ENCODE data around the gene ABLIM3.
A peak's percentile ranks its signal among the peaks of the same experiment; 100 is the strongest.
"Not testable (repeated sequence)": the region's sequence is repeated elsewhere in the genome, so short reads cannot be mapped to it uniquely, and the experiment has no call there.

Gene ABLIM3

GRCh38 chr5:149262315-149262714 lies 121.0 kb downstream of the ABLIM3 start:
- DNase-seq, result no peak

- DNase-seq, result peak; percentile 22
Measured at GRCh38 chr5:149264439-149265067, 123.3 kb downstream of the ABLIM3 start.

- no peak for DNase-seq
Measured at GRCh38 chr5:149265068-149265465, 123.8 kb downstream of the ABLIM3 start.

GRCh38 chr5:149265597-149265996 lies 124.3 kb downstream of the ABLIM3 start:
- DNase-seq, result no peak

GRCh38 chr5:149267241-149267973 lies 126.1 kb downstream of the ABLIM3 start:
- no peak for DNase-seq

GRCh38 chr5:149268928-149269557 lies 127.8 kb downstream of the ABLIM3 start:
- DNase-seq, result peak; percentile 16

- DNase-seq, result no peak
Measured at GRCh38 chr5:149271195-149271715, 130.0 kb downstream of the ABLIM3 start.

GRCh38 chr5:149271716-149272563 lies 130.6 kb downstream of the ABLIM3 start, which contains the start of gene AFAP1L1:
Gene AFAP1L1 (plus strand): TSS chr5:149271859. CDS start chr5:149271969, 110 bp downstream.
- no peak for DNase-seq

GRCh38 chr5:149272781-149273180 lies 131.5 kb downstream of the ABLIM3 start:
- DNase-seq, result not testable (repeated sequence)

- DNase-seq, result no peak
Measured at GRCh38 chr5:149273237-149273636, 131.9 kb downstream of the ABLIM3 start.

GRCh38 chr5:149273950-149274349 lies 132.7 kb downstream of the ABLIM3 start:
- no peak for DNase-seq

- no peak for DNase-seq
Measured at GRCh38 chr5:149274939-149275338, 133.6 kb downstream of the ABLIM3 start.

GRCh38 chr5:149277801-149278200 lies 136.5 kb downstream of the ABLIM3 start:
- DNase-seq, result no peak

- no peak for DNase-seq
Measured at GRCh38 chr5:149278451-149279210, 137.3 kb downstream of the ABLIM3 start.

GRCh38 chr5:149279661-149280060 lies 138.4 kb downstream of the ABLIM3 start:
- DNase-seq, result no peak

- no peak for DNase-seq
Measured at GRCh38 chr5:149280124-149280523, 138.8 kb downstream of the ABLIM3 start.

GRCh38 chr5:149280802-149281201 lies 139.5 kb downstream of the ABLIM3 start:
- DNase-seq, result no peak

- no peak for DNase-seq
Measured at GRCh38 chr5:149282027-149282965, 141.0 kb downstream of the ABLIM3 start.

GRCh38 chr5:149282966-149283332 lies 141.7 kb downstream of the ABLIM3 start:
- no peak for DNase-seq

GRCh38 chr5:149283626-149284480 lies 142.6 kb downstream of the ABLIM3 start:
- peak; percentile 66 for DNase-seq

All from DMS79 treated with DMSO at 0.1 percent for 48 hours (cell line).